Measurements from ENCODE around the gene SYNGR1.
"Not testable (repeated sequence)": the region's sequence is repeated elsewhere in the genome, so short reads cannot be mapped to it uniquely, and the experiment has no call there.

SYNGR1 gene

GRCh38 chr22:39317084-39317774 is 32.6 kb upstream of the SYNGR1 start:
- no peak for DNase-seq

GRCh38 chr22:39317775-39318506 is 31.9 kb upstream of the SYNGR1 start:
- no peak for DNase-seq

- DNase-seq = no peak
Measured at GRCh38 chr22:39318507-39319283, 31.1 kb upstream of the SYNGR1 start.

GRCh38 chr22:39319284-39320022 is 30.3 kb upstream of the SYNGR1 start, which contains the start of gene RPL3:
Gene RPL3 (minus strand): TSS chr22:39319623. CDS start chr22:39319597, 26 bp downstream.
- peak; percentile 99 for DNase-seq

- DNase-seq = not testable (repeated sequence)
Measured at GRCh38 chr22:39320616-39321029, 29.2 kb upstream of the SYNGR1 start.

GRCh38 chr22:39325392-39325932 is 24.3 kb upstream of the SYNGR1 start:
- DNase-seq = no peak

- no peak for DNase-seq
Measured at GRCh38 chr22:39327995-39328754, 21.6 kb upstream of the SYNGR1 start.

- DNase-seq = not testable (repeated sequence)
Measured at GRCh38 chr22:39330553-39330952, 19.2 kb upstream of the SYNGR1 start.

- no peak for DNase-seq
Measured at GRCh38 chr22:39332441-39333064, 17.2 kb upstream of the SYNGR1 start.

GRCh38 chr22:39336411-39336810 is 13.4 kb upstream of the SYNGR1 start:
- no peak for DNase-seq

- not testable (repeated sequence) for DNase-seq
Measured at GRCh38 chr22:39339775-39340174, 10.0 kb upstream of the SYNGR1 start.

GRCh38 chr22:39341179-39341578 is 8.6 kb upstream of the SYNGR1 start:
- DNase-seq = no peak

- peak; percentile 66 for DNase-seq
Measured at GRCh38 chr22:39343259-39344045, 6.3 kb upstream of the SYNGR1 start.

- no peak for DNase-seq
Measured at GRCh38 chr22:39344046-39344390, 5.8 kb upstream of the SYNGR1 start.

GRCh38 chr22:39345231-39345630 is 4.6 kb upstream of the SYNGR1 start:
- no peak for DNase-seq

GRCh38 chr22:39348909-39349505 is 784 bp upstream of the SYNGR1 start:
- no peak for DNase-seq

GRCh38 chr22:39349506-39349966 is 255 bp upstream of the SYNGR1 start:
- DNase-seq = peak; percentile 73

- DNase-seq = no peak
Measured at GRCh38 chr22:39350757-39351688, 1.2 kb downstream of the SYNGR1 start.
